OCI-LY7 (cell line): ENCODE data around the gene C7. TPM values are rescaled to one million over a fixed set of nuclear protein-coding genes. Genes with fewer than 3 reads are reported as not detected.

Source experiments
- BruUV-seq: library from RNA; stranded (reverse); fragments of 400-500 nt; replicated peaks from 2 replicates; lab custom pipeline; 2021; lab: Mats Ljungman, UMichigan
- CTCF ChIA-PET: fragments of 300-600 bp; sonication (Branson Sonifier 250); formaldehyde crosslinking; loops from one replicate; lab custom pipeline; 2022; ENCODE audit warnings: antibody characterized with exemption; ENCODE audit not compliant: unreplicated experiment; lab: Charles Lee
- POLR2A ChIA-PET: fragments of 300-600 bp; sonication (Branson Sonifier 250); formaldehyde crosslinking; loops from one replicate; lab custom pipeline; 2022; ENCODE audit warnings: antibody characterized with exemption; lab: Charles Lee
- DNase-seq: peaks from one replicate; pipeline ENCODE4 v3.0.0-alpha.2; 2015; ENCODE audit warnings: low spot score
- H2AFZ ChIP-seq: fragments of 200-600 bp; sonication (generic), shearing (Covaris generic); 2 replicates; pipeline ENCODE4 v1.6.1; 2014; ENCODE audit warnings: mild to moderate bottlenecking, antibody characterized with exemption, low read length, moderate library complexity
- H3K27ac ChIP-seq: fragments of 200-600 bp; sonication (generic); 2 replicates; pipeline ENCODE4 v1.5.1; 2014; ENCODE audit warnings: mixed run types, low read depth, mild to moderate bottlenecking, moderate library complexity, low read length, inconsistent platforms; ENCODE audit not compliant: poor library complexity, severe bottlenecking
- H3K36me3 ChIP-seq: fragments of 200-600 bp; sonication (generic); 2 replicates; pipeline ENCODE4 v1.6.1; 2014; ENCODE audit warnings: mild to moderate bottlenecking, antibody characterized with exemption, low read length, moderate library complexity, mixed read lengths; ENCODE audit not compliant: insufficient read depth
- H3K4me1 ChIP-seq: fragments of 200-600 bp; sonication (generic); 2 replicates; pipeline ENCODE4 v1.5.1; 2014; ENCODE audit warnings: mild to moderate bottlenecking, low read length; ENCODE audit not compliant: insufficient read depth, poor library complexity, severe bottlenecking
- H3K4me2 ChIP-seq: fragments of 200-600 bp; sonication (generic); 2 replicates; pipeline ENCODE4 v1.6.1; 2014; ENCODE audit warnings: mild to moderate bottlenecking, low read length
- H3K4me3 ChIP-seq: fragments of 200-600 bp; sonication (generic); 2 replicates; pipeline ENCODE4 v1.5.1; 2014; ENCODE audit warnings: mild to moderate bottlenecking, low read depth, low read length; ENCODE audit not compliant: poor library complexity, severe bottlenecking
- H3K79me2 ChIP-seq: fragments of 200-600 bp; sonication (generic); 2 replicates; pipeline ENCODE4 v1.6.1; 2016; ENCODE audit warnings: low read depth, mild to moderate bottlenecking, low read length, moderate library complexity, mixed read lengths; ENCODE audit not compliant: insufficient read depth
- H3K9me2 ChIP-seq: fragments of 200-600 bp; sonication (generic); 2 replicates; pipeline ENCODE4 v1.6.1; 2016; ENCODE audit warnings: mild to moderate bottlenecking, low read length, mixed read lengths; ENCODE audit not compliant: insufficient read depth
- H3K9me3 ChIP-seq: fragments of 200-600 bp; sonication (generic); 2 replicates; pipeline ENCODE4 v1.6.1; 2014; ENCODE audit warnings: mild to moderate bottlenecking, mixed run types, low read length, mixed read lengths
- H4K20me1 ChIP-seq: fragments of 200-600 bp; sonication (generic); 2 replicates; pipeline ENCODE4 v1.6.1; 2014; ENCODE audit warnings: mild to moderate bottlenecking, antibody characterized with exemption, low read length, moderate library complexity, mixed read lengths; ENCODE audit not compliant: insufficient read depth
- EZH2phosphoT487 ChIP-seq: fragments of 200-600 bp; sonication (generic); IDR thresholded peaks from 2 replicates; pipeline ENCODE4 v1.6.1; 2018; ENCODE audit warnings: low read depth, borderline replicate concordance, mild to moderate bottlenecking, mixed run types, antibody characterized with exemption, low read length, moderate library complexity, mixed read lengths
- intact Hi-C: fragments of 100-400 bp; cut with micrococcal nuclease; formaldehyde crosslinking; loops from one replicate; pipeline ENCODE4 v1.10.0; 2022; ENCODE audit not compliant: unreplicated experiment
- total RNA-seq, 2 experiments: library from RNA; depleted of rRNA in 1 of 2; stranded (reverse); fragments of >200 nt in 1 of 2; shearing (Covaris generic) in 1 of 2; gene quantifications; 2 replicates each; pipeline ENCODE4 v1.2.3, GENCODE V29; 2014 to 2022
- TF ChIP-seq, protein P1 (sequence below): fragments of 200-600 bp; sonication (generic); conservative IDR thresholded peaks from 2 replicates; pipeline ENCODE4 v1.5.1; 2014; ENCODE audit warnings: mild to moderate bottlenecking, antibody characterized with exemption, low read length, moderate library complexity, mixed read lengths

Gene C7
- total RNA-seq, 2 experiments from 2014 or later, result not detected

DNA sequence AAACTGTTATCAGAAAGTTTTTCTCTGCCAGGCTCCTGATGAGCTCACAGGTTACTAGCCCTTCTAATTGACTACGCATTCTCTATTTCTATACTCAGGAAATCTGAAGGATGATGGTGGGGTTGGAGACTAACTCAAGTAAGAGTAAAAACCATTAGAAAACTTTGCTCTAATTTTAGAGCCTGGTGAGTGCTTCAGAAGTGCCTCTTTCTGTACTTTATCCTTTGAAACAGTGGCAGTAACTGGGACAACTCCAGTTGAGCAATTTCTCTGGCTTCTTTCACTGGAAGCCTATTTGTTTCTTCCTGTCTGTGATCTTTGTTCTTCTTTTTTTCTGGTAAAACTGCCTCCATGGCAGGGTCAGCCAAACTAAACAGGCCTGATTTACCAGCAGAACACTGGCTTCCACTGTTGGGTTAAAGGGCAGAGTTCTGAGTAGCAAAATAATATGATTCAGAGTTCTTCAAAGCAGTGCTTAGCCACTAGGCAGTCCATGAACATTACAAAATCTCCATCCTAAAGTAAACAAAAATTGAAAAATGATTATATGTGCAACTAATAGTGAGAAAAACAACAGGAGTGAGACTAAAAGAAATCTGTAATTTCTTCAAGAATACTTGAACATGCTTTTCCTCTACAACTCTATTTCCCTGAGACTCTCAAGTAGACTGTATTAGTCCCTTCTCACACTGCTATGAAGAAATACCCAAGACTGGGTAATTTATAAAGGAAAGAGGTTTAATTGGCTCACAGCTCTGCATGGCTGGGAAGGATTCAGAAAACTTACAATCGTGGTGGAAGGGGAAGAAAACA is 82.1 kb downstream of the C7 start:
- H3K36me3 ChIP-seq, result no peaks in the 10 kb centered on the region
- no peak for DNase-seq
- intact Hi-C loops, result no loop called here
- H2AFZ ChIP-seq, result no peak overlapping the region
- H3K4me1 ChIP-seq, result no peaks in the 10 kb centered on the region
- POLR2A ChIA-PET, result no interaction called here
- CTCF ChIA-PET, result no interaction called here
- no peaks in the 10 kb centered on the region for H3K9me2 ChIP-seq
- no peak overlapping the region for H3K27ac ChIP-seq
- no peak overlapping the region for H3K4me2 ChIP-seq
- BruUV-seq, result no TSS peak
- H4K20me1 ChIP-seq, result no peaks in the 10 kb centered on the region
- no peak for TF ChIP-seq EZH2phosphoT487
- TF ChIP-seq, protein P1, sequence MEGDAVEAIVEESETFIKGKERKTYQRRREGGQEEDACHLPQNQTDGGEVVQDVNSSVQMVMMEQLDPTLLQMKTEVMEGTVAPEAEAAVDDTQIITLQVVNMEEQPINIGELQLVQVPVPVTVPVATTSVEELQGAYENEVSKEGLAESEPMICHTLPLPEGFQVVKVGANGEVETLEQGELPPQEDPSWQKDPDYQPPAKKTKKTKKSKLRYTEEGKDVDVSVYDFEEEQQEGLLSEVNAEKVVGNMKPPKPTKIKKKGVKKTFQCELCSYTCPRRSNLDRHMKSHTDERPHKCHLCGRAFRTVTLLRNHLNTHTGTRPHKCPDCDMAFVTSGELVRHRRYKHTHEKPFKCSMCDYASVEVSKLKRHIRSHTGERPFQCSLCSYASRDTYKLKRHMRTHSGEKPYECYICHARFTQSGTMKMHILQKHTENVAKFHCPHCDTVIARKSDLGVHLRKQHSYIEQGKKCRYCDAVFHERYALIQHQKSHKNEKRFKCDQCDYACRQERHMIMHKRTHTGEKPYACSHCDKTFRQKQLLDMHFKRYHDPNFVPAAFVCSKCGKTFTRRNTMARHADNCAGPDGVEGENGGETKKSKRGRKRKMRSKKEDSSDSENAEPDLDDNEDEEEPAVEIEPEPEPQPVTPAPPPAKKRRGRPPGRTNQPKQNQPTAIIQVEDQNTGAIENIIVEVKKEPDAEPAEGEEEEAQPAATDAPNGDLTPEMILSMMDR, result no peak
- no peaks in the 10 kb centered on the region for H3K79me2 ChIP-seq
- H3K4me3 ChIP-seq, result no peak overlapping the region
- H3K9me3 ChIP-seq, result no peaks in the 10 kb centered on the region

DNA sequence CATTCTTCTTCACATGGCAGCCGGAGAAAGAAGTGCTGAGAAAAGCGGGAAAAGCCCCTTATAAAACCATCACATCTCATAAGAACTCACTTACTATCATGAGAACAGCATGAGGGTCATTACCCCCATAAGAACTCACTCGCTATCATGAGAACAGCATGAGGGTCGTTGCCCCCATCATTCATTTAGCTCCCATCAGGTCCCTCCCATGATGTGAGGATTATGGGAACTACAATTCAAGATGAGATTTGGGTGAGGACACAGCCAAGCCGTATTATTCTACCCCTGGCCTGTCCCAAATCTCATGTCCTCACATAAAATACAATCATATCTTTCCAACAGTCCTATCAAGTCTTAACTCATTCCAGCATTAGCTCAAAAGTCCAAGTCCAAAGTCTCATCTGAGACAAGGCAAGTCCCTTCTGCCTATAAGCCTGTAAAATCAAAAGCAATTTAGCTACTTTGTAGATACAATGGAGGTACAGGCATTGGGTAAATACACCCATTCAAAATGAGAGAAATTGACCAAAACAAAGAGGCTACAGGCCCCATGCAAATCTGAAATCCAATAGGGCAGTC is 82.8 kb downstream of the C7 start:
- no peaks in the 10 kb centered on the region for H4K20me1 ChIP-seq
- H3K36me3 ChIP-seq, result no peaks in the 10 kb centered on the region
- TF ChIP-seq, protein P1, result no peak
- no peak for TF ChIP-seq EZH2phosphoT487
- H3K4me1 ChIP-seq, result no peaks in the 10 kb centered on the region
- intact Hi-C loops, result no loop called here
- H3K9me3 ChIP-seq, result no peaks in the 10 kb centered on the region
- no peak overlapping the region for H3K4me3 ChIP-seq
- no peaks in the 10 kb centered on the region for H3K9me2 ChIP-seq
- no peaks in the 10 kb centered on the region for H3K79me2 ChIP-seq
- no peak overlapping the region for H3K4me2 ChIP-seq
- POLR2A ChIA-PET, result no interaction called here
- CTCF ChIA-PET, result no interaction called here
- BruUV-seq, result no TSS peak
- no peak overlapping the region for H2AFZ ChIP-seq
- DNase-seq, result no peak
- H3K27ac ChIP-seq, result no peak overlapping the region
